RWPE1 (cell line): ENCODE data around the gene TRA2A.
A peak's percentile ranks its signal among the peaks of the same experiment; 100 is the strongest.

ENCODE experiments used
- CTCF ChIA-PET: fragments of 350-600 bp; sonication (Branson Sonifier 250); formaldehyde crosslinking; extraction: SDS; loops from one replicate; lab custom pipeline; 2021; lab: Yijun Ruan, JAX
- POLR2A ChIA-PET: fragments of 400-600 bp; formaldehyde crosslinking; extraction: SDS; loops from one replicate; lab custom pipeline; 2020; ENCODE audit warnings: antibody characterized with exemption; ENCODE audit not compliant: low non-redundant PET; lab: Yijun Ruan, JAX
- DNase-seq: peaks from one replicate; pipeline ENCODE4 v3.0.0; 2012; ENCODE audit warnings: low spot score
- H3K27ac ChIP-seq: fragments of 450-650 bp; 2 replicates; pipeline ENCODE4 v1.5.1; 2017
- TF ChIP-seq, protein P1 (sequence below): fragments of 450-650 bp; conservative IDR thresholded peaks from 2 replicates; pipeline ENCODE4 v1.5.1; 2017; ENCODE audit warnings: low read depth, mild to moderate bottlenecking

TRA2A gene

GRCh38 chr7:23472956-23473843 lies 58.6 kb downstream of the TRA2A start:
- DNase-seq: no peak
- TF ChIP-seq, protein P1, sequence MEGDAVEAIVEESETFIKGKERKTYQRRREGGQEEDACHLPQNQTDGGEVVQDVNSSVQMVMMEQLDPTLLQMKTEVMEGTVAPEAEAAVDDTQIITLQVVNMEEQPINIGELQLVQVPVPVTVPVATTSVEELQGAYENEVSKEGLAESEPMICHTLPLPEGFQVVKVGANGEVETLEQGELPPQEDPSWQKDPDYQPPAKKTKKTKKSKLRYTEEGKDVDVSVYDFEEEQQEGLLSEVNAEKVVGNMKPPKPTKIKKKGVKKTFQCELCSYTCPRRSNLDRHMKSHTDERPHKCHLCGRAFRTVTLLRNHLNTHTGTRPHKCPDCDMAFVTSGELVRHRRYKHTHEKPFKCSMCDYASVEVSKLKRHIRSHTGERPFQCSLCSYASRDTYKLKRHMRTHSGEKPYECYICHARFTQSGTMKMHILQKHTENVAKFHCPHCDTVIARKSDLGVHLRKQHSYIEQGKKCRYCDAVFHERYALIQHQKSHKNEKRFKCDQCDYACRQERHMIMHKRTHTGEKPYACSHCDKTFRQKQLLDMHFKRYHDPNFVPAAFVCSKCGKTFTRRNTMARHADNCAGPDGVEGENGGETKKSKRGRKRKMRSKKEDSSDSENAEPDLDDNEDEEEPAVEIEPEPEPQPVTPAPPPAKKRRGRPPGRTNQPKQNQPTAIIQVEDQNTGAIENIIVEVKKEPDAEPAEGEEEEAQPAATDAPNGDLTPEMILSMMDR: no peak
- ChIA-PET POLR2A (interaction anchor here (0.6 kb wide), 1 partner anchor 61 kb away, joined by 3 read pairs; no protein-coding TSS in a partner anchor), CTCF (interaction anchor here (0.6 to 1.0 kb wide), 3 partner anchors 9 to 71 kb away, joined by 3 read pairs; no protein-coding TSS in a partner anchor)
- H3K27ac ChIP-seq: peak overlapping the region; percentile 93

DNA sequence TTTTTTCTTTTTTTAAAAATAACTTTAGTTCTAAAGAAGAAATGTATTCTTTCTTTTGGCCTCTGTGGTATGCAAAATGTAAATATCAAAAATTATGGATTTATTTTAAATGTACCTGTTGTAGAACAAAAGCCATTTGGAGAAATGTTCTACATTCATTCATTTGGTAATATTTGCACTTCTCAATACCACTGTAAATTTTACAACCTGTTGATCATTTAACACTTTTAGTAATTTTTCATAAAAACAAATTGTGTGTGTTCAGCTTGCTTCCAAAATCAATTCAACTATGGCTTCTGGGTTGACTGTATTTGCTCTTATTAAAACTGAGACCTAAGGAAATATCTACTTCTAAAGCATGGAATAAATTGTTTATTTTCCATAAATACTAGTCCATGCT lies 59.2 kb downstream of the TRA2A start:
- TF ChIP-seq, protein P1: no peak
- no peak for DNase-seq
- no peak overlapping the region for H3K27ac ChIP-seq
- CTCF ChIA-PET: interaction anchor here (0.6 to 1.0 kb wide), 3 partner anchors 8 to 72 kb away, joined by 3 read pairs; no protein-coding TSS in a partner anchor
- POLR2A ChIA-PET: interaction anchor here (0.6 kb wide), 1 partner anchor 61 kb away, joined by 3 read pairs; no protein-coding TSS in a partner anchor

DNA sequence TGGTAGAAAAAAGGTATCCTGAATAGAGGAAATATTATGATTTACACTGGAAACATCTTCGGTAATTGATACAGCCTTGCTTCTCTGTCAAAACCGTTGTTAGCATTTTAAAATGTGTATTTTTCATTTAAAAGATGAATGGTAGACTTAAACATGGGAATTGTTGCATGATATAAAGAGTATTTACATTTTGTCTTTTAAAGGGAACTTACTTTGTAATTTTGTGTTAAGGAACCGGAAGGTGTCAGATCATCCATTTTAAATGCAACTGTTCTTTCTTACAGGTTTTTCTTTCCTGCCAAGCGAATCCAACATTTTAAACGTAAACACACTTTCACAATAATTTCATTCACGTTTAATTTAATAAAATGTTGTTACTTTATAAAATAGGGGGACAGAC lies 59.7 kb downstream of the TRA2A start:
- H3K27ac ChIP-seq: no peak overlapping the region
- POLR2A ChIA-PET: no interaction called here
- no peak for DNase-seq
- CTCF ChIA-PET: interaction anchor here (0.6 kb wide), 1 partner anchor 61 kb away, joined by 3 read pairs; no protein-coding TSS in a partner anchor
- TF ChIP-seq, protein P1: no peak

DNA sequence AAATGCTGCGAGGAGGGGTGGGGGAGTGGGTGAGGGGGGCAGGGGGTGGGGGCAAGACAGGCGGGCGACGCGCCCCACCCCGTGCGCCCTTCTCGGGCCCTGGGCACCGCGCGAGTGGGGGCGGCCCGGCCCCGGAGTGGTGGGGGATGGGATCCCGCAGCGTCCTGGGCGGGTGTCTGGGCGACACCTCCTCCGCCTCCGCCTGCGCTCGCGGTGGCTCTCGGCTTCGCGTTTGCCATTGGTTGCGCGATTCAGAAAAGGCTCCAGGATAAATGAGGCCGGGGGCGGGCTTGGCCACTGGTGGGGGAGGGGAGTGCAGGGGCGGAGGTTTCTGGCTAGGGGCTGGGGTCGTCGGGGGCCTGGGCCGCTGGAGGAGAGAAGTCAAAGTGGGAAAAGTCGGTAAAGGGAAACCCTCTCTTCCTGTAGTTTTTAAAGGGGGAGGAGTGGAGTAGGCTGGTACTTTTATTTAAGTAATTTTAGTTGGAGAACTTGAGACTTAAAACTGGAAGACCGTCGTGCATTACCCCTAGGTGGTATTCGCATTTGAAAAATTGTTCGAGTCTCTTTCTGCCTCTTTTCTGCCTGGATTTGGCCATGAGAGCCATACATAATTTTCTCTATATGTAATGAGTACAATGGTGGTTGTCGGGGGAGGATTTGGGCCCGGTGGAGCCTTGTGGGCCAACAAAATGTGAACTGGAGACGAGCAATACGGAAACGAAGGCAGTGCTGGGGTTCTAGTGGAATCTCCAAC lies 60.5 kb downstream of the TRA2A start:
- ChIA-PET CTCF (no interaction called here), POLR2A (no interaction called here)
- peak; percentile 74 for DNase-seq
- TF ChIP-seq, protein P1: no peak
- peak overlapping the region; percentile 98 for H3K27ac ChIP-seq

GRCh38 chr7:23470330-23471105 lies 61.3 kb downstream of the TRA2A start, which contains the start of gene IGF2BP3:
IGF2BP3 (minus strand) TSS chr7:23470491; CDS start chr7:23470110, 381 bp downstream.
- TF ChIP-seq, protein P1: no peak
- CTCF ChIA-PET: no interaction called here
- POLR2A ChIA-PET: interaction anchor here (0.7 kb wide), 1 partner anchor 1395 kb away, joined by 3 read pairs; no protein-coding TSS in a partner anchor
- peak; percentile 81 for DNase-seq
- peak within 1 kb of the TSS; percentile 98 for H3K27ac ChIP-seq
